Vagina (tissue), 2 donors: ENCODE data around the gene CERS5.
"Not testable (repeated sequence)": the region's sequence is repeated elsewhere in the genome, so short reads cannot be mapped to it uniquely, and the experiment has no call there.

Experiments
- CTCF ChIP-seq, 3 experiments: fragments of 450-650 bp in 2 of 3; fragments of 200-600 bp in 1 of 3; sonication (generic) in 1 of 3; IDR thresholded peaks; one replicate each; pipeline ENCODE4 v1.5.1; 2017 to 2019; ENCODE audit warnings: antibody characterized with exemption in 3 of 3, mild to moderate bottlenecking in 2 of 3, moderate library complexity in 2 of 3
- POLR2A ChIP-seq, 2 donors: fragments of 450-650 bp; IDR thresholded peaks; one replicate each; pipeline ENCODE4 v1.6.1; 2017; ENCODE audit warnings: antibody characterized with exemption in 2 of 2, mild to moderate bottlenecking in 2 of 2, moderate library complexity in 2 of 2
- POLR2AphosphoS5 ChIP-seq, 2 donors: sonication (generic); formaldehyde crosslinking; IDR thresholded peaks; one replicate each; pipeline ENCODE4 v1.9.0; 2017; ENCODE audit warnings: antibody characterized with exemption in 2 of 2, mild to moderate bottlenecking in 2 of 2, low read depth in 1 of 2; ENCODE audit not compliant: insufficient read depth in 1 of 2

GRCh38 chr12:50154947-50155346 is 12.2 kb downstream of the CERS5 start:
- TF ChIP-seq CTCF (IDR thresholded peaks at IDR 0.05); POLR2AphosphoS5 (IDR thresholded peaks at IDR 0.05; ENCODE audit: insufficient read depth in 1 of 2, low read depth in 1 of 2); POLR2A (IDR thresholded peaks at IDR 0.05): not testable (repeated sequence)
